Bronchial epithelial cell (primary cell): Measurements from ENCODE around the gene CCNG2. TPM values are rescaled to one million over a fixed set of nuclear protein-coding genes. Genes with fewer than 3 reads are reported as not detected.

Experiments used
- DNase-seq: peaks from one replicate; pipeline ENCODE4 v3.0.0-alpha.2; 2010; ENCODE audit warnings: low read depth
- FAIRE-seq: peaks from 2 replicates; lab custom pipeline; 2011; peaks lifted over from hg19 to GRCh38; lab: Jason Lieb, UNC
- H3K27me3 ChIP-seq: 2 replicates; pipeline ENCODE4 v1.5.1; 2011; ENCODE audit warnings: low read length; ENCODE audit not compliant: control insufficient read depth, insufficient read depth
- H3K36me3 ChIP-seq: 2 replicates; pipeline ENCODE4 v1.5.1; 2011; ENCODE audit warnings: low read length; ENCODE audit not compliant: control insufficient read depth, insufficient read depth
- H3K4me3 ChIP-seq: 2 replicates; pipeline ENCODE4 v1.5.1; 2011; ENCODE audit warnings: mild to moderate bottlenecking, low read depth, low read length, control low read depth
- CTCF ChIP-seq: IDR thresholded peaks from 2 replicates; pipeline ENCODE4 v1.5.1; 2011; ENCODE audit warnings: mild to moderate bottlenecking, moderate library complexity, low read length, control low read depth, inconsistent platforms; ENCODE audit not compliant: insufficient read depth, severe bottlenecking
- total RNA-seq: library from RNA; depleted of rRNA; stranded (reverse); fragments of >200 nt; gene quantifications from 2 replicates; pipeline ENCODE4 v1.2.1, GENCODE V29; 2014

The CCNG2 gene
- total RNA-seq, 1 donor from 2014 or later, result 18.7 TPM

GRCh38 chr4:77199701-77200100 lies 42.7 kb downstream of the CCNG2 start:
- TF ChIP-seq CTCF, result no peak
- Histone ChIP-seq H3K36me3 (no peaks in the 10 kb centered on the region), H3K4me3 (no peak overlapping the region), H3K27me3 (no peaks in the 10 kb centered on the region)
- no peak for FAIRE-seq
- DNase-seq, result no peak

- no peak for FAIRE-seq
- Histone ChIP-seq H3K27me3 (no peaks in the 10 kb centered on the region), H3K36me3 (no peaks in the 10 kb centered on the region), H3K4me3 (no peak overlapping the region)
- DNase-seq, result peak; percentile 98
- TF ChIP-seq CTCF, result no peak
Measured at GRCh38 chr4:77201343-77201742, 44.3 kb downstream of the CCNG2 start.

GRCh38 chr4:77201857-77202256 lies 44.9 kb downstream of the CCNG2 start:
- peak; percentile 36 for FAIRE-seq
- H3K4me3 ChIP-seq, result no peak overlapping the region

GRCh38 chr4:77202491-77202890 lies 45.5 kb downstream of the CCNG2 start:
- no peak for TF ChIP-seq CTCF
- peak; percentile 97 for DNase-seq
- no peak overlapping the region for H3K4me3 ChIP-seq
- FAIRE-seq, result no peak
- H3K36me3 ChIP-seq, result no peaks in the 10 kb centered on the region
- H3K27me3 ChIP-seq, result no peaks in the 10 kb centered on the region

More at GRCh38 chr4:77201857-77202256, 44.9 kb downstream of the CCNG2 start:
- no peak for TF ChIP-seq CTCF
- no peaks in the 10 kb centered on the region for H3K36me3 ChIP-seq
- H3K27me3 ChIP-seq, result no peaks in the 10 kb centered on the region
- peak; percentile 97 for DNase-seq

GRCh38 chr4:77203380-77204197 lies 46.6 kb downstream of the CCNG2 start:
- DNase-seq (peak; percentile 83), FAIRE-seq (peak; percentile 95)
- Histone ChIP-seq H3K36me3 (no peaks in the 10 kb centered on the region), H3K27me3 (no peaks in the 10 kb centered on the region), H3K4me3 (no peak overlapping the region)
- TF ChIP-seq CTCF, result peak; percentile 83
